AG09319 (cell line): ENCODE measurements around the gene SLX4IP.

ENCODE experiments used
- DNase-seq: peaks from one replicate; pipeline ENCODE4 v3.0.0-alpha.2; 2010; ENCODE audit warnings: low read depth; ENCODE audit errors: extremely low read depth
- CTCF ChIP-seq: IDR thresholded peaks from 2 replicates; pipeline ENCODE4 v1.5.1; 2011; ENCODE audit warnings: low read depth, mild to moderate bottlenecking, inconsistent platforms, low read length, moderate library complexity

The SLX4IP gene

GRCh38 chr20:10521836-10522235, 86.7 kb downstream of the SLX4IP start:
- DNase-seq: no peak
- no peak for TF ChIP-seq CTCF

- no peak for TF ChIP-seq CTCF
- no peak for DNase-seq
These were observed 87.2 kb downstream of the SLX4IP start for GRCh38 chr20:10522328-10522727.

- DNase-seq: no peak
- no peak for TF ChIP-seq CTCF
These were observed 88.3 kb downstream of the SLX4IP start for GRCh38 chr20:10523443-10523842.

- DNase-seq: no peak
- TF ChIP-seq CTCF: no peak
These were observed 89.0 kb downstream of the SLX4IP start for GRCh38 chr20:10524034-10524476.

GRCh38 chr20:10524643-10525042, 89.5 kb downstream of the SLX4IP start:
- no peak for DNase-seq
- no peak for TF ChIP-seq CTCF

- DNase-seq: no peak
- TF ChIP-seq CTCF: no peak
These were observed 92.7 kb downstream of the SLX4IP start for GRCh38 chr20:10527781-10528180.

- no peak for DNase-seq
- TF ChIP-seq CTCF: no peak
These were observed 95.8 kb downstream of the SLX4IP start for GRCh38 chr20:10530883-10531282.

GRCh38 chr20:10531848-10532247, 96.7 kb downstream of the SLX4IP start:
- DNase-seq: no peak
- TF ChIP-seq CTCF: no peak
